GM06990 (cell line): ENCODE measurements around the gene CD2BP2.

Experiments used
- DNase-seq: peaks from one replicate; pipeline ENCODE4 v3.0.0-alpha.2; 2011; ENCODE audit not compliant: insufficient read length; ENCODE audit errors: extremely low read depth
- H3K27me3 ChIP-seq: replicated peaks from 2 replicates; pipeline ENCODE4 v1.6.0; 2011; ENCODE audit warnings: low read length; ENCODE audit not compliant: control insufficient read depth, insufficient read depth
- H3K36me3 ChIP-seq: 2 replicates; pipeline ENCODE4 v1.5.1; 2011; ENCODE audit warnings: low read length; ENCODE audit not compliant: control insufficient read depth, insufficient read depth
- H3K4me3 ChIP-seq: replicated peaks from 2 replicates; pipeline ENCODE4 v1.5.1; 2011; ENCODE audit warnings: low read depth, mild to moderate bottlenecking, control low read depth, low read length
- CTCF ChIP-seq: IDR thresholded peaks from 2 replicates; pipeline ENCODE4 v1.5.1; 2011; ENCODE audit warnings: low read length, control low read depth, mild to moderate bottlenecking, inconsistent platforms; ENCODE audit not compliant: insufficient read depth, poor library complexity, severe bottlenecking

Gene CD2BP2

GRCh38 chr16:30356401-30357084 lies 1.4 kb upstream of the CD2BP2 start:
- peaks cover 25% of the 10 kb centered on the region for H3K36me3 ChIP-seq
- H3K4me3 ChIP-seq, result no peak overlapping the region
- H3K27me3 ChIP-seq, result no peaks in the 10 kb centered on the region
- no peak for TF ChIP-seq CTCF
- DNase-seq, result no peak

- DNase-seq, result no peak
- Histone ChIP-seq H3K36me3 (peaks cover 25% of the 10 kb centered on the region), H3K27me3 (no peaks in the 10 kb centered on the region), H3K4me3 (peak overlapping the region; percentile 78)
- no peak for TF ChIP-seq CTCF
Measured at GRCh38 chr16:30355954-30356308, 823 bp upstream of the CD2BP2 start.

GRCh38 chr16:30354423-30355143 lies 525 bp downstream of the CD2BP2 start:
- peaks cover 24% of the 10 kb centered on the region for H3K36me3 ChIP-seq
- DNase-seq, result no peak
- H3K4me3 ChIP-seq, result peak overlapping the region; percentile 78
- no peaks in the 10 kb centered on the region for H3K27me3 ChIP-seq
- TF ChIP-seq CTCF, result no peak

GRCh38 chr16:30353438-30354129 lies 1.5 kb downstream of the CD2BP2 start:
- H3K27me3 ChIP-seq, result no peaks in the 10 kb centered on the region
- H3K4me3 ChIP-seq, result no peak overlapping the region; the same call in 1 of the 2 replicates
- peaks cover 20% of the 10 kb centered on the region for H3K36me3 ChIP-seq
- no peak for TF ChIP-seq CTCF
- no peak for DNase-seq

GRCh38 chr16:30352488-30353401 lies 2.4 kb downstream of the CD2BP2 start:
- no peak for DNase-seq
- peak; percentile 7 for TF ChIP-seq CTCF
- H3K36me3 ChIP-seq, result peaks cover 17% of the 10 kb centered on the region
- H3K27me3 ChIP-seq, result no peaks in the 10 kb centered on the region
- no peak overlapping the region for H3K4me3 ChIP-seq
